Measurements from ENCODE around the gene RNF181. TPM values are rescaled to one million over a fixed set of nuclear protein-coding genes. Genes with fewer than 3 reads are reported as not detected.

RNF181 gene
- total and polyA plus RNA-seq, 2 of the 8 experiments (the other 6 are each of a cell fraction or from before 2014, with no cell fraction given), result 97.2 to 514 TPM

- H4K8ac ChIP-seq (ENCODE audit: extremely low read depth, insufficient read depth, low read length), result peak overlapping the region; percentile 71; the same call in 1 of the 2 replicates
- no peak overlapping the region; the same call in 1 of the 2 replicates for H3K18ac ChIP-seq (ENCODE audit: extremely low read depth, low read length)
- H2AFZ ChIP-seq (ENCODE audit: low read length), result 0 out of 2 replicates have a peak overlapping the region, but pooled peaks have one; percentile 38
- H3K4ac ChIP-seq (replicated peaks; ENCODE audit: insufficient read length, low read depth, low read length), result peak overlapping the region; percentile 98
- CTCF ChIA-PET (ENCODE audit: partially characterized antibody), result interaction anchor here (0.6 to 2.5 kb wide), 5 partner anchors 9 to 274 kb away, joined by 3 to 6 read pairs (median 3); no protein-coding TSS in a partner anchor
- H2BK20ac ChIP-seq (ENCODE audit: low read length), result no peak overlapping the region
- peak overlapping the region; percentile 49 for H3K14ac ChIP-seq (ENCODE audit: insufficient read length)
- H3K9me3 ChIP-seq (ENCODE audit: insufficient read depth in 2 of 2, low read depth in 1 of 2, low read length in 1 of 2), result no peaks in the 10 kb centered on the region
- peak overlapping the region; percentile 51 to 91 (median 88); a peak in 6 of 7 replicates for H3K9ac ChIP-seq (replicated peaks in 1 of 4; ENCODE audit: extremely low read depth in 1 of 4, low read depth in 3 of 4, low read length in 3 of 4)
- H2BK12ac ChIP-seq (ENCODE audit: low read depth, low read length), result no peak overlapping the region
- peaks cover 2% of the 10 kb centered on the region; the same call in 1 of the 2 replicates for H3K79me1 ChIP-seq (ENCODE audit: low read depth, low read length)
- H3K27me3 ChIP-seq (replicated peaks in 1 of 4; ENCODE audit: control insufficient read depth in 3 of 4, extremely low read depth in 1 of 4, insufficient read depth in 3 of 4, low read length in 3 of 4), result no peaks in the 10 kb centered on the region
- peaks cover 2 to 7% of the 10 kb centered on the region in 2 experiments for H4K20me1 ChIP-seq (replicated peaks in 1 of 2; ENCODE audit: control insufficient read depth in 1 of 2, insufficient read depth in 2 of 2, low read length in 2 of 2)
- no peak overlapping the region for H2BK15ac ChIP-seq (ENCODE audit: low read length)
- POLR2A ChIA-PET (ENCODE audit: partially characterized antibody), result interaction anchor here (0.9 to 3.8 kb wide), 14 partner anchors 9 to 241 kb away, joined by 3 to 39 read pairs (median 7); partner anchors contain the start of genes C2orf68, ELMOD3, MAT2A and RETSAT
- peaks cover 13% of the 10 kb centered on the region for H3K23me2 ChIP-seq (ENCODE audit: low read depth, low read length)
- peak overlapping the region; percentile 60 for H2BK5ac ChIP-seq (ENCODE audit: low read depth, low read length)
- peaks cover 4 to 21% (median 7%) of the 10 kb centered on the region in 4 experiments; a peak in 4 of 8 replicates for H3K36me3 ChIP-seq (ENCODE audit: control insufficient read depth in 2 of 4, insufficient read depth in 4 of 4, low read length in 3 of 4)
- DNase-seq (ENCODE audit: low read depth in 1 of 2, low spot score in 2 of 2) (no peak), FAIRE-seq (no peak)
- H3K79me2 ChIP-seq (ENCODE audit: control insufficient read depth in 1 of 2, insufficient read depth in 2 of 2, low read length in 2 of 2), result peaks cover 0 to 18% of the 10 kb centered on the region in 2 experiments; a peak in 3 of 4 replicates
- no peak overlapping the region for H3K27ac ChIP-seq (ENCODE audit: low read depth, low read length)
- peak overlapping the region; percentile 78 to 98 for H3K4me2 ChIP-seq (ENCODE audit: insufficient read depth in 1 of 2, low read depth in 2 of 2, low read length in 2 of 2)
- H3K23ac ChIP-seq (ENCODE audit: insufficient read length), result no peak overlapping the region
- no peak overlapping the region for H2AK5ac ChIP-seq (ENCODE audit: low read depth, low read length)
- no peak overlapping the region for H4K91ac ChIP-seq (replicated peaks; ENCODE audit: insufficient read length, low read length)
- H3K56ac ChIP-seq (replicated peaks; ENCODE audit: insufficient read length, low read depth, low read length), result peak overlapping the region; percentile 97
- peak overlapping the region; percentile 29 for H2BK120ac ChIP-seq (replicated peaks; ENCODE audit: low read depth, low read length)
- peaks cover 0 to 11% (median 3%) of the 10 kb centered on the region in 4 experiments; a peak in 4 of 7 replicates for H3K4me1 ChIP-seq (replicated peaks in 1 of 4; ENCODE audit: control insufficient read depth in 3 of 4, insufficient read depth in 4 of 4, low read length in 3 of 4)
- peak overlapping the region; percentile 68 for H4K5ac ChIP-seq (ENCODE audit: insufficient read length, low read depth, low read length)
- 14% methylated on average over 10 of the region's 10 CpGs; no CpG with 5 or more reads in 1 of the 2 experiments for WGBS, 2 experiments (ENCODE audit: extremely low coverage in 1 of 2, insufficient coverage in 1 of 2, insufficient read length in 1 of 2, insufficient replicate concordance in 2 of 2, low coverage in 1 of 2, low lambda C conversion rate in 2 of 2, missing lambda C conversion rate in 1 of 2)
- peak overlapping the region; percentile 77 to 88 (median 84) for H3K4me3 ChIP-seq (ENCODE audit: extremely low read depth in 1 of 4, insufficient read depth in 2 of 4, low read depth in 3 of 4, low read length in 4 of 4)
- TF ChIP-seq JUND (IDR thresholded peaks at IDR 0.05; ENCODE audit: low read length) (no peak), SIN3A (conservative IDR thresholded peaks at IDR 0.05 in 1 of 2, IDR thresholded peaks at IDR 0.05 in 1 of 2; ENCODE audit: low read depth in 1 of 2, low read length in 2 of 2) (peak in 1 of 2 experiments; percentile 7; a peak in 1 of 4 replicates), HDAC2 (IDR thresholded peaks at IDR 0.05; ENCODE audit: borderline replicate concordance in 1 of 2, low read depth in 2 of 2, low read length in 2 of 2) (no peak), CEBPB (IDR thresholded peaks at IDR 0.05; ENCODE audit: low read depth, low read length) (no peak), CTCF (IDR thresholded peaks at IDR 0.05; ENCODE audit: control extremely low read depth in 1 of 3, insufficient read depth in 1 of 3, low read depth in 1 of 3, low read length in 3 of 3) (no peak), ZNF274 (IDR thresholded peaks at IDR 0.05; ENCODE audit: borderline replicate concordance, extremely low read depth, low read length) (no peak), RXRA (IDR thresholded peaks at IDR 0.05; ENCODE audit: insufficient read depth, low read depth, low read length) (no peak), CHD1 (IDR thresholded peaks at IDR 0.05; ENCODE audit: low read depth, low read length) (no peak), CBX5 (IDR thresholded peaks at IDR 0.05; ENCODE audit: low read depth, low read length) (no peak), SAP30 (IDR thresholded peaks at IDR 0.05; ENCODE audit: insufficient read depth, insufficient replicate concordance, low read length) (peak; percentile 15)
These were observed 435 bp downstream of the RNF181 start for GRCh38 chr2:85596026-85596333.

Measured in H1 (cell line).